Ectodermal cell (in vitro differentiated cells): ENCODE measurements around the gene RFTN1.

Experiments
- H3K27ac ChIP-seq: 2 replicates; pipeline ENCODE4 v1.7.0; 2013; ENCODE audit warnings: mild to moderate bottlenecking, low read depth, low read length; ENCODE audit not compliant: insufficient read depth, poor library complexity, severe bottlenecking
- H3K27me3 ChIP-seq: 2 replicates; pipeline ENCODE4 v1.7.0; 2013; ENCODE audit warnings: mild to moderate bottlenecking, low read length; ENCODE audit not compliant: insufficient read depth, control insufficient read depth, poor library complexity, severe bottlenecking
- H3K36me3 ChIP-seq: one replicate; pipeline ENCODE4 v1.7.0; 2013; ENCODE audit warnings: low read length; ENCODE audit not compliant: control insufficient read depth, insufficient read depth
- H3K4me1 ChIP-seq: one replicate; pipeline ENCODE4 v1.7.0; 2013; ENCODE audit warnings: low read length; ENCODE audit not compliant: control insufficient read depth, insufficient read depth
- H3K4me3 ChIP-seq: 2 replicates; pipeline ENCODE4 v1.7.0; 2013; ENCODE audit warnings: low read depth, low read length, control low read depth; ENCODE audit not compliant: insufficient read depth
- H3K9me3 ChIP-seq: 2 replicates; pipeline ENCODE4 v1.7.0; 2013; ENCODE audit warnings: mild to moderate bottlenecking, low read length, moderate library complexity; ENCODE audit not compliant: control insufficient read depth
- WGBS, 2 experiments: methylation state at CpG; one replicate each; pipeline ENCODE4 v1.1.7; 2013; ENCODE audit warnings: missing lambda C conversion rate in 2 of 2; 5-methylcytosine and 5-hydroxymethylcytosine counted together

RFTN1 gene

GRCh38 chr3:16506884-16507577 lies 6.5 kb downstream of the RFTN1 start:
- no peak overlapping the region for H3K4me3 ChIP-seq
- no peaks in the 10 kb centered on the region for H3K36me3 ChIP-seq
- H3K9me3 ChIP-seq = no peaks in the 10 kb centered on the region
- H3K4me1 ChIP-seq = peaks cover 4% of the 10 kb centered on the region
- no peak overlapping the region for H3K27ac ChIP-seq
- WGBS, 2 experiments = 92% methylated on average over 2 of the region's 2 CpGs
- peaks cover 17% of the 10 kb centered on the region for H3K27me3 ChIP-seq

- Histone ChIP-seq H3K36me3 (no peaks in the 10 kb centered on the region), H3K4me1 (peaks cover 4% of the 10 kb centered on the region), H3K4me3 (no peak overlapping the region), H3K9me3 (no peaks in the 10 kb centered on the region), H3K27me3 (peaks cover 11% of the 10 kb centered on the region), H3K27ac (no peak overlapping the region)
- 96 to 97% methylated on average over 3 of the region's 3 CpGs for WGBS, 2 experiments
These were observed 7.0 kb downstream of the RFTN1 start for GRCh38 chr3:16506451-16506850.

- no peaks in the 10 kb centered on the region for H3K27me3 ChIP-seq
- no peak overlapping the region for H3K27ac ChIP-seq
- H3K36me3 ChIP-seq = no peaks in the 10 kb centered on the region
- H3K4me3 ChIP-seq = no peak overlapping the region
- WGBS, 2 experiments = 92 to 94% methylated on average over 4 of the region's 4 CpGs
- H3K4me1 ChIP-seq = peaks cover 4% of the 10 kb centered on the region
- no peaks in the 10 kb centered on the region for H3K9me3 ChIP-seq
These were observed 8.8 kb downstream of the RFTN1 start for GRCh38 chr3:16504692-16505091.

GRCh38 chr3:16504242-16504641 lies 9.3 kb downstream of the RFTN1 start:
- 94 to 100% methylated on average over 2 of the region's 2 CpGs for WGBS, 2 experiments
- no peaks in the 10 kb centered on the region for H3K27me3 ChIP-seq
- H3K27ac ChIP-seq = no peak overlapping the region
- no peak overlapping the region for H3K4me3 ChIP-seq
- H3K4me1 ChIP-seq = peaks cover 4% of the 10 kb centered on the region
- H3K36me3 ChIP-seq = no peaks in the 10 kb centered on the region
- H3K9me3 ChIP-seq = no peaks in the 10 kb centered on the region

DNA sequence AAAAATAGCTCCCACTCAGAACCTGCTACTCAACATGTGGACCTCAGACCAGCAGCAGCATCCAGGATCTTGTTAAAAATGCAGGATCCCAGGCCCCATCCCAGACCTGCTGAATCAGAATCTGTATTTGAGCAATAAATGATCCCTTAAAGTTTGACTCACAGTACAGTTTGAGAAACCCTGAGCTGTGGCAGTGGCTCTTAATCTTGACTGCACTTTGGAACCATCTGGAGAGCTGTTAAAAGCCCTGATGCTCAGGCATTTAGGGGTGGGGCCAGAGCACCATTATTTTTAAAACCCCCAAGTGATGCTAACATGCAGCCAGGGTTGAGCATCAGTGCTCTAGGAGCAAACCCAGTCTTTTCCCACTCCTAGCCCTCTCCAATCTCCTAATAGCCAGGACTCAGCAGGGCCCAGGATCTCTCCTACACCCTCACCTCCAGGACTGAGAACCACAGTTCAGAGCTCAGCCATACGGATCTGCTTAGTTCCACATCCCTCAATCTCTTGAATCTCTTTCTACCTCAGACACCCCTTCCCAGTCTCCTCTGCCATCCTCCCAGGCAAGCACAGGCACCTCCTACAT lies 10.2 kb downstream of the RFTN1 start:
- 85 to 93% methylated on average over 1 of the region's 1 CpG for WGBS, 2 experiments
- no peaks in the 10 kb centered on the region for H3K9me3 ChIP-seq
- no peak overlapping the region for H3K27ac ChIP-seq
- H3K27me3 ChIP-seq = no peaks in the 10 kb centered on the region
- H3K36me3 ChIP-seq = no peaks in the 10 kb centered on the region
- peaks cover 4% of the 10 kb centered on the region for H3K4me1 ChIP-seq
- H3K4me3 ChIP-seq = no peak overlapping the region

DNA sequence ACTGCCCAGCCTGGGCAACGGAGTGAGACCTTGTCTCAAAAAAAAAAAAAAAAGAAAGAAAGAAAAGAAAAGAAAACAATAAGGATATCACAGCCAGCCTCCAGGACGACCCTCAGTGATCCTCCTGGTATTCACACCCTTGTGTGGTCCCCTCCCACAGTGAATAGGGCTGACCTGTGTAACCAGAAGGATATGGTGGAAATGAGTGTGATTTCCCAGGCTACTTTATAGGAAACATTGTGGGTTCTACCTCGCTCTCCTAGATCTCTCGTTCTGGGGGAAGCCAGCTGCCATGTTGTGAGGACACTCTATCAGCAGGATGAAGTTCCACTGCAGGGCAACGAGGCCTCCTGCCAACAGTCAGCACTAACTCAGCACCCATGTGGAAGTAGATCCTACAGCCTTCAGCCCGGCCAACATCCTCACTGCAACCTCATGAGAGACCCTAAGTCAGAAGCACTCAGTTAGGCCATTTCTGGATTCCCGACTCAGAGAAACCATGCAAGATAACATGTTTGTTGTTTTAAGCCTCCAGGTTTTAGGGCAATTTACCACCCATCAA lies 11.1 kb downstream of the RFTN1 start:
- Histone ChIP-seq H3K9me3 (no peaks in the 10 kb centered on the region), H3K36me3 (no peaks in the 10 kb centered on the region), H3K4me1 (no peaks in the 10 kb centered on the region), H3K4me3 (no peak overlapping the region), H3K27me3 (no peaks in the 10 kb centered on the region), H3K27ac (no peak overlapping the region)
- 92 to 94% methylated on average over 7 of the region's 7 CpGs for WGBS, 2 experiments

DNA sequence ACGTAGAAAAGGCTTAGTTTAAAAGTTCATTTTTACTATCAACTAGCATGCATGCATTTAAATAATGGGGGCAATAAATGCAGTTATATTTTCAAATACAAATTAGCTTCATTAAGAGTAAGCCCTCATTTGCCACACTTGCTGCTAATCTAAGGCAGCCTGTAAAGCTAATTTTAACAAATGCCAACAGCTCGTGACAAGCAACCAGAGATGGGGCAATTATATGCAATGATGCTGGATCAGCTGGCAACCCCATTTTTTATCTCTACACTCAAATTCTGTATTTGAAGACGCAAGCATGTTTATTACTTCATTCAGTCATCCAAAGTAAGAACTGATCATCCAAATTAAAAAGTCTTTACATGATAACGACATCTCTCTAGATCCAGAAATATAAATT lies 12.1 kb downstream of the RFTN1 start:
- H3K4me1 ChIP-seq = no peaks in the 10 kb centered on the region
- no peak overlapping the region for H3K27ac ChIP-seq
- no peak overlapping the region for H3K4me3 ChIP-seq
- no peaks in the 10 kb centered on the region for H3K9me3 ChIP-seq
- 92 to 97% methylated on average over 3 to 4 of the region's 4 CpGs for whole genome bisulfite sequencing, 2 experiments
- H3K36me3 ChIP-seq = no peaks in the 10 kb centered on the region
- no peaks in the 10 kb centered on the region for H3K27me3 ChIP-seq

DNA sequence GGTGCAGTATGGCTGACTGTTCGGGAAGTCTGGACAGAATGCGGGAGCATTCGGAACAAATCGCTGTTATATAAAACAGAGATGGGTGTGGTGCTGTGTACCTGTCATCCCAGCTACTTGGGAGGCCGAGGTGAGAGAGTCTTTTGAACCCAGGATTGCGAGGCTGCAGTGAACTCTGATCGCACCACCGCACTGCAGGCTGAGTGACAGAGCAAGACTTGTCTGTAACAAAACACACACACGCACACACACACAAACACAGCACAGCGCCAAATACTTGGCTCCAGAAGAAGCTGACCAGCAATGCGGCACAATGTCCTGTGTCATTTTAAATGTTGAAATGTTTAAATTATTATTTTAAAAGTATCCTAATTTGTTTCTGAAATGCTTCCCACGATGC lies 12.6 kb downstream of the RFTN1 start:
- Histone ChIP-seq H3K9me3 (no peaks in the 10 kb centered on the region), H3K27ac (no peak overlapping the region), H3K27me3 (no peaks in the 10 kb centered on the region), H3K4me3 (no peak overlapping the region), H3K4me1 (no peaks in the 10 kb centered on the region), H3K36me3 (no peaks in the 10 kb centered on the region)
- 92 to 97% methylated on average over 12 of the region's 12 CpGs for WGBS, 2 experiments

- H3K4me3 ChIP-seq = no peak overlapping the region
- 93 to 100% methylated on average over 1 of the region's 1 CpG for WGBS, 2 experiments
- no peaks in the 10 kb centered on the region for H3K9me3 ChIP-seq
- no peak overlapping the region for H3K27ac ChIP-seq
- H3K36me3 ChIP-seq = no peaks in the 10 kb centered on the region
- H3K27me3 ChIP-seq = no peaks in the 10 kb centered on the region
- no peaks in the 10 kb centered on the region for H3K4me1 ChIP-seq
These were observed 13.4 kb downstream of the RFTN1 start for GRCh38 chr3:16500093-16500492.

DNA sequence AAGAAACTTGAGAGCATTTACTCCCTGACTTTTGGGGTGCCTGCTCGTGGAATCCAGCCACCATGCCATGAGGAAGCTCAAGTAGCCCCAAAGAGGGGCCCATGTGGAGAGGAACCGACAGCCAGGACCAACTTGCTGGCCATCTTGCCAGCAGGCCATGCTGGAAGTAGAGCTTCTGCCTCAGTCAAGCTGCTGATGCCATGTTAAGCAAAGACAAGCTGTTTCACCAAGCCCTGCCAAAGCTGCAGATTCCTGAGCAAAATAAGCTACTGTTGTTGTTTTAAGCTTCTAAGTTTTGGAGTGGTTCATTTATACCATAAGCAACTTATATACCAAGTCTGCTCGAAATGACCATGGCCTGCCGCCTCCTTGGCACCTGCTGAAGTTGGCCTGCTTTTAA lies 14.1 kb downstream of the RFTN1 start:
- Histone ChIP-seq H3K27ac (no peak overlapping the region), H3K4me1 (no peaks in the 10 kb centered on the region), H3K4me3 (no peak overlapping the region), H3K27me3 (no peaks in the 10 kb centered on the region), H3K36me3 (no peaks in the 10 kb centered on the region), H3K9me3 (no peaks in the 10 kb centered on the region)
- 96 to 98% methylated on average over 4 of the region's 4 CpGs for WGBS, 2 experiments
